Endothelial cell of umbilical vein (primary cell): ENCODE measurements around the gene PTK6. TPM values are rescaled to one million over a fixed set of nuclear protein-coding genes. Genes with fewer than 3 reads are reported as not detected.

Experiments
- BruUV-seq: library from RNA; stranded (reverse); fragments of 400-500 nt; replicated peaks from 2 replicates; lab custom pipeline; 2021; lab: Mats Ljungman, UMichigan
- CTCF ChIA-PET: fragments of 300-600, 350-600 bp; sonication (Branson Sonifier 250); formaldehyde crosslinking; loops from one replicate; lab custom pipeline; 2021; ENCODE audit warnings: antibody characterized with exemption, inconsistent platforms; lab: Charles Lee
- POLR2A ChIA-PET: fragments of 300-600, 350-600 bp; sonication (Branson Sonifier 250); formaldehyde crosslinking; loops from one replicate; lab custom pipeline; 2021; ENCODE audit warnings: antibody characterized with exemption, inconsistent platforms; lab: Charles Lee
- DNase-seq: peaks from one replicate; pipeline ENCODE4 v3.0.0-alpha.2; 2011; ENCODE audit warnings: low read depth, low spot score
- FAIRE-seq: peaks from 2 replicates; lab custom pipeline; 2011; peaks lifted over from hg19 to GRCh38; lab: Jason Lieb, UNC
- H2AFZ ChIP-seq: 2 replicates; pipeline ENCODE4 v1.6.0; 2012; ENCODE audit warnings: low read depth, low read length, control low read depth, inconsistent platforms
- H3K27ac ChIP-seq: 2 replicates; pipeline ENCODE4 v1.5.1; 2011; ENCODE audit warnings: low read depth, mild to moderate bottlenecking, control low read depth, low read length, moderate library complexity; ENCODE audit not compliant: insufficient read depth
- H3K27me3 ChIP-seq, 2 experiments: 2 replicates each; pipeline versions ENCODE4 v1.6.0 to v1.6.1; 2011; ENCODE audit warnings: low read length in 2 of 2, mixed read lengths in 1 of 2; ENCODE audit not compliant: control insufficient read depth in 2 of 2, insufficient read depth in 2 of 2
- H3K36me3 ChIP-seq, 2 experiments: 2 replicates in 1 of 2; 3 replicates in 1 of 2; pipeline ENCODE4 v1.5.1; 2011; ENCODE audit warnings: low read length in 2 of 2, mild to moderate bottlenecking in 1 of 2, moderate library complexity in 1 of 2; ENCODE audit not compliant: control insufficient read depth in 2 of 2, insufficient read depth in 2 of 2; ENCODE audit errors: extremely low read depth in 1 of 2
- H3K4me1 ChIP-seq: 3 replicates; pipeline ENCODE4 v1.5.1; 2011; ENCODE audit warnings: mild to moderate bottlenecking, low read length; ENCODE audit not compliant: control insufficient read depth, insufficient read depth; ENCODE audit errors: extremely low read depth
- H3K4me2 ChIP-seq: 2 replicates; pipeline ENCODE4 v1.6.1; 2011; ENCODE audit warnings: low read length, control low read depth, mixed read lengths; ENCODE audit not compliant: insufficient read depth
- H3K4me3 ChIP-seq, 3 experiments: fragments of 200-600 bp in 1 of 3; sonication (generic), shearing (Covaris generic) in 1 of 3; replicated peaks in 1 of 3; 2 replicates each; pipeline ENCODE4 v1.5.1; 2011 to 2016; ENCODE audit warnings: control low read depth in 3 of 3, low read length in 3 of 3, mild to moderate bottlenecking in 2 of 3, inconsistent platforms in 1 of 3, low read depth in 1 of 3, moderate library complexity in 1 of 3; ENCODE audit not compliant: insufficient read depth in 1 of 3
- H3K79me2 ChIP-seq: 2 replicates; pipeline ENCODE4 v1.6.0; 2012; ENCODE audit warnings: low read length, inconsistent platforms; ENCODE audit not compliant: control insufficient read depth, insufficient read depth
- H3K9ac ChIP-seq: replicated peaks from 2 replicates; pipeline ENCODE3; 2011; ENCODE audit warnings: low read length, control low read depth; ENCODE audit not compliant: insufficient read depth; ENCODE audit errors: extremely low read depth
- H3K9me1 ChIP-seq: replicated peaks from 3 replicates; pipeline ENCODE4 v1.6.0; 2011; ENCODE audit warnings: mild to moderate bottlenecking, low read length; ENCODE audit not compliant: control insufficient read depth, insufficient read depth; ENCODE audit errors: extremely low read depth
- H3K9me3 ChIP-seq: replicated peaks from 2 replicates; pipeline ENCODE4 v1.5.1; 2012; ENCODE audit warnings: low read length, inconsistent platforms; ENCODE audit not compliant: control insufficient read depth, insufficient read depth
- H4K20me1 ChIP-seq: replicated peaks from 2 replicates; pipeline ENCODE3; 2011; ENCODE audit warnings: mild to moderate bottlenecking, low read length; ENCODE audit not compliant: control insufficient read depth, insufficient read depth; ENCODE audit errors: extremely low read depth
- CTCF ChIP-seq, 2 donors: IDR thresholded peaks; 1 replicate in 1 of 2; 2 replicates in 1 of 2; pipeline ENCODE4 v1.5.1; 2011; ENCODE audit warnings: low read length in 2 of 2, mild to moderate bottlenecking in 2 of 2, moderate library complexity in 2 of 2, control low read depth in 1 of 2, inconsistent platforms in 1 of 2, low read depth in 1 of 2; ENCODE audit not compliant: insufficient read depth in 1 of 2; ENCODE audit errors: extremely low read depth in 1 of 2
- EZH2 ChIP-seq: IDR thresholded peaks from 2 replicates; pipeline ENCODE4 v1.6.1; 2012; ENCODE audit warnings: borderline replicate concordance, low read depth, mild to moderate bottlenecking, moderate library complexity, low read length, inconsistent platforms; ENCODE audit not compliant: severe bottlenecking
- GATA2 ChIP-seq: IDR thresholded peaks from 2 replicates; pipeline ENCODE4 v1.7.0; 2011; ENCODE audit warnings: low read depth, mild to moderate bottlenecking, moderate library complexity, mixed read lengths, low read length; ENCODE audit not compliant: insufficient read length, insufficient read depth
- JUN ChIP-seq: IDR thresholded peaks from 2 replicates; pipeline ENCODE4 v1.6.1; 2011; ENCODE audit warnings: borderline replicate concordance, low read depth; ENCODE audit not compliant: insufficient read length, insufficient read depth
- MAX ChIP-seq: IDR thresholded peaks from 2 replicates; pipeline ENCODE4 v1.6.1; 2011; ENCODE audit not compliant: insufficient read depth, insufficient read length
- POLR2A ChIP-seq: IDR thresholded peaks from 2 replicates; pipeline ENCODE4 v1.6.1; 2012; ENCODE audit warnings: low read depth, mild to moderate bottlenecking, control low read depth, low read length
- POLR2AphosphoS5 ChIP-seq: IDR thresholded peaks from 2 replicates; pipeline ENCODE4 v1.6.1; 2012; ENCODE audit warnings: low read depth, mild to moderate bottlenecking, control low read depth, low read length, moderate library complexity; ENCODE audit not compliant: insufficient read depth
- dilution Hi-C: fragments of 300-500 bp; cut with MboI; formaldehyde crosslinking; loops from one replicate; pipeline ENCODE4 v1.15.0; 2019; ENCODE audit warnings: low sequenced_read_pairs; ENCODE audit not compliant: extremely low pct_ligation_motif_present
- intact Hi-C: fragments of 100-400 bp; cut with micrococcal nuclease; formaldehyde crosslinking; loops from one replicate; pipeline ENCODE4 v1.10.0; 2022
- polyA plus RNA-seq, 4 experiments: library from polyadenylated mRNA; depleted of rRNA in 3 of 4; stranded (reverse) in 3 of 4; unstranded in 1 of 4; fragments of >200 nt; gene quantifications; 2 replicates each; pipeline versions ENCODE4 v1.2.1 to v1.2.3, GENCODE V29; 2011 to 2012; ENCODE audit warnings: missing spikeins in 1 of 4
- total RNA-seq: library from RNA; stranded (reverse); gene quantifications from 2 replicates; pipeline ENCODE4 v1.2.3, GENCODE V29; 2021

The PTK6 gene
- total and polyA plus RNA-seq, 2 donors (not counting 3 experiments of a cell fraction or from before 2014, with no cell fraction given), result 0.18 TPM; not detected in 1

- H3K27me3 ChIP-seq, result no peaks in the 10 kb centered on the region
- TF ChIP-seq POLR2AphosphoS5, result no peak
- intact Hi-C loops, result loop anchor here (5.0 kb wide), 1 partner anchor 52 kb away; the partner anchor contains the start of gene GMEB2
- FAIRE-seq, result no peak
- no peak overlapping the region for H3K4me2 ChIP-seq
- no peaks in the 10 kb centered on the region for H3K9me1 ChIP-seq
- no peaks in the 10 kb centered on the region for H4K20me1 ChIP-seq
- H3K36me3 ChIP-seq, result no peaks in the 10 kb centered on the region
- POLR2A ChIA-PET, result no interaction called here
- peak overlapping the region; percentile 97 for H2AFZ ChIP-seq
- peaks cover 5% of the 10 kb centered on the region for H3K79me2 ChIP-seq
- CTCF ChIA-PET, result no interaction called here
- H3K9ac ChIP-seq, result no peak overlapping the region
- H3K4me1 ChIP-seq, result peaks cover 10% of the 10 kb centered on the region
- no TSS peak for BruUV-seq
- no peak for DNase-seq
- no peak overlapping the region for H3K27ac ChIP-seq
- dilution Hi-C loops, result no loop called here
- H3K4me3 ChIP-seq, result no peak overlapping the region
- no peaks in the 10 kb centered on the region for H3K9me3 ChIP-seq
Observed at GRCh38 chr20:63574829-63575743, 37.9 kb upstream of the PTK6 start.

GRCh38 chr20:63574156-63574828 is 37.1 kb upstream of the PTK6 start, which contains the start of gene HELZ2:
TSS of gene HELZ2 (minus strand) at chr20:63574239. CDS start at chr20:63572385, 1,854 bp downstream.
- ChIA-PET POLR2A (interaction anchor here (0.6 to 1.4 kb wide), 8 partner anchors 9 to 400 kb away, joined by 3 to 10 read pairs (median 4); partner anchors contain the start of genes GMEB2 and UCKL1), CTCF (interaction anchor here (0.6 to 1.6 kb wide), 5 partner anchors 9 to 405 kb away, joined by 3 to 6 read pairs (median 5); no protein-coding TSS in a partner anchor)
- no peaks in the 10 kb centered on the region for H3K9me3 ChIP-seq
- H3K9ac ChIP-seq, result peak within 1 kb of the TSS; percentile 90
- peak within 1 kb of the TSS; percentile 97 for H2AFZ ChIP-seq
- intact Hi-C loops, result loop anchor here (5.0 kb wide), 1 partner anchor 53 kb away; the partner anchor contains the start of gene GMEB2
- H3K27me3 ChIP-seq, result no peaks in the 10 kb centered on the region
- BruUV-seq, result no TSS peak
- H3K79me2 ChIP-seq, result peaks cover 5% of the 10 kb centered on the region
- H3K4me3 ChIP-seq, result peak within 1 kb of the TSS; percentile 55 to 95 (median 87)
- dilution Hi-C loops, result no loop called here
- peak; percentile 66 for FAIRE-seq
- TF ChIP-seq EZH2 (no peak), GATA2 (no peak), CTCF (IDR thresholded peaks at IDR 0.05; ENCODE audit: extremely low read depth in 1 of 2, insufficient read depth in 1 of 2, low read depth in 1 of 2, low read length in 2 of 2) (no peak), POLR2AphosphoS5 (peak; percentile 50), JUN (no peak), MAX (no peak), POLR2A (peak; percentile 53)
- H3K27ac ChIP-seq, result peak within 1 kb of the TSS; percentile 72
- peak within 1 kb of the TSS; percentile 93 for H3K4me2 ChIP-seq
- H4K20me1 ChIP-seq, result no peaks in the 10 kb centered on the region
- H3K4me1 ChIP-seq, result peaks cover 10% of the 10 kb centered on the region
- no peaks in the 10 kb centered on the region for H3K36me3 ChIP-seq
- peak; percentile 52 for DNase-seq
- no peaks in the 10 kb centered on the region for H3K9me1 ChIP-seq
